KG1 (cell line): ENCODE results near the gene LIPN.
"Not testable (repeated sequence)": the region's sequence is repeated elsewhere in the genome, so short reads cannot be mapped to it uniquely, and the experiment has no call there.

Source experiments
- DNase-seq: peaks from one replicate; lab custom pipeline; 2025; lab: John Stamatoyannopoulos, UW

The LIPN gene, protein sequence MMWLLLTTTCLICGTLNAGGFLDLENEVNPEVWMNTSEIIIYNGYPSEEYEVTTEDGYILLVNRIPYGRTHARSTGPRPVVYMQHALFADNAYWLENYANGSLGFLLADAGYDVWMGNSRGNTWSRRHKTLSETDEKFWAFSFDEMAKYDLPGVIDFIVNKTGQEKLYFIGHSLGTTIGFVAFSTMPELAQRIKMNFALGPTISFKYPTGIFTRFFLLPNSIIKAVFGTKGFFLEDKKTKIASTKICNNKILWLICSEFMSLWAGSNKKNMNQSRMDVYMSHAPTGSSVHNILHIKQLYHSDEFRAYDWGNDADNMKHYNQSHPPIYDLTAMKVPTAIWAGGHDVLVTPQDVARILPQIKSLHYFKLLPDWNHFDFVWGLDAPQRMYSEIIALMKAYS

GRCh38 chr10:88759366-88760101 lies at the start of gene LIPN:
LIPN (plus strand) TSS chr10:88760020; CDS start chr10:88761406, 1,386 bp downstream.
- DNase-seq: peak; percentile 17

DNA sequence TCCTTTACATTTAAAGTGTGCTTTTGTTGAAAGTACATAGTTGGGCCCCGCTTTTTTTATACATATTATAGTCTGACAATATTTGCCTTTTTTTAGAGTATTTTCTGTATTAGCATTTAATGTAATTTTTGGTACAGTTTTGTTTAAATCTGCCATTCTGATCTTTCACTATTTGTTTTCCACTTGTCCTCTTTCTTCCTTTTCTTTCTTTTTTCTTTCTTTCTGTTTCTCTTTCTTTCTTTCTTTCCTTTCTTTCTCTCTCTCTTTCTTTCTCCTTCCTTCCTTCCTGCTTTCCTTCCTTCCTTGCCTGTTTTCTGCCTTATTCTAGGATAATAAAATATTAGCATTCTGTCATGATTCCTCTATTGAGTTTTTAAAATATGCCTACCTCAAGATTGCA lies 44.3 kb upstream of the LIPN start:
- DNase-seq: no peak

GRCh38 chr10:88721392-88721791 lies 38.4 kb upstream of the LIPN start:
- no peak for DNase-seq

DNA sequence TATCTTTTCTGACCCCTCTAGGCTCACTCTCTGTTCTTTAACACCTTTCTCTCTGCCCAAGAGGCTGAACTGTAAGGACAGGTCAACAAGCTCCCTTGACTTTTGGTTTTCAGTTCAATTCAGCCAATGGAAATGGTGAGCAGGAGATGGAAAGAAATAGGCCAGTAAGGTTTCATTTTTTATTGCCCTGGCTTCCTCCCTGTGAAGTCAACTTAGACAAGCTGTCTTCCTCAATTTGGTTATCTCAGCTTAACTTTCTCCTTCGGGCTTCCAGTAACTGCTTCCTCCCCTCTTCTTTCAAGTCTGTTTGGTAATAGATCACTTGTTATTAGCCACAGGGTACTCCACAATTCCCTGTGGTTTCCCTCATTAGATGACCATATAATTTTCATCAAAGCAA lies 34.0 kb upstream of the LIPN start:
- peak; percentile 57 for DNase-seq

- DNase-seq: no peak
Observed at GRCh38 chr10:88728107-88728763, 31.6 kb upstream of the LIPN start.

DNA sequence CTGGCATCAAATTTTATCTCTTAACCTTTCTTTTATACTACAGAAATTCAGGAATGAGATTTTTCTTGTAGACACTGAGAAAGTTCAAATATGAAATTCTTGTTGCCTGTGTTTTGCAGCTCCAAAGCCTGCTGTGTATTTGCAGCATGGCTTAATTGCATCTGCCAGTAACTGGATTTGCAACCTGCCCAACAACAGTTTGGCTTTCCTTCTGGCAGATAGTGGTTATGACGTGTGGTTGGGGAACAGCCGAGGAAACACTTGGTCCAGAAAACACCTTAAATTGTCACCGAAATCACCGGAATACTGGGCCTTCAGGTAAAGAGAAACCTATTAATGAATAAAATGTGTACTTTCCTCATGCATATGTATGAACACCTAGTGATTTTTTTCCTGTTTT lies 29.0 kb upstream of the LIPN start:
- DNase-seq: no peak

DNA sequence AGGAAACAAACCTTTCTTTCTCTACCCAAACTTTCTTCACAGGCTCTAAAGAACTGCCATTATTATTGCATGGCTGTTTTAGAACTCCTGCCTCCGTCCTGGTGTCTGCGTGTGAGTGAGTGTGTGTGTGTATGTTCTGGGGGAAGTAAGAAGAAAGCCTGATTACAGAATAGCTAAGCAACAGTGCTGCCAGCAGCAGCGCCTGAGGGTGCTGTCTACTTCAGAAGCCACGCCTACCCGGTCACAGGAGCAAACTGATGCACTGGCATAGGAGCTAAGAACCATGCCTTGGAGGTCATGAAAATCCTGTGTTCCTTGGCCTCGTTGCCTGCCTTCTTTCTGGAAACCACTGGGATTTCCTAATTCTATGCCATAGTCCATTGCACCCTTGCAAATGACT lies 28.5 kb upstream of the LIPN start:
- no peak for DNase-seq

GRCh38 chr10:88733215-88733614 lies 26.6 kb upstream of the LIPN start:
- DNase-seq: no peak

GRCh38 chr10:88735661-88736060 lies 24.2 kb upstream of the LIPN start:
- no peak for DNase-seq

DNA sequence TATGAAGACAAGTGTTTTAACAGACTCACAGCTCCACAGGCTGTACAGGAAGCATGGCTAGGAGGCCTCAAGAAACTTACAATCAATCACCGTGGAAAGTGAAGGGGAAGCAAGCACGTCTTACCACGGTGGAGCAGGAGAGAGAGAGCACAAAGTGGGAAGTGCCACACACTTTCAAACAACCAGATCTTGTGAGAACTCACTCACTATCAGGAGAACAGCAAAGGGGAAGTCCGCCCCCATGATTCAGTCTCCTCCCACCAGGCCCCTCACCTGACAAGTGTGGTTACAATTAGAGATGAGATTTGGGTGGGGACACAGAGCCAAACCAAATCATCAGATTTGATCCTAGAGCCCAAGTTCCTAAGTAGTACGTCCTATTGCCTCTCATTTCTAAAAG lies 17.9 kb upstream of the LIPN start:
- DNase-seq: not testable (repeated sequence)

DNA sequence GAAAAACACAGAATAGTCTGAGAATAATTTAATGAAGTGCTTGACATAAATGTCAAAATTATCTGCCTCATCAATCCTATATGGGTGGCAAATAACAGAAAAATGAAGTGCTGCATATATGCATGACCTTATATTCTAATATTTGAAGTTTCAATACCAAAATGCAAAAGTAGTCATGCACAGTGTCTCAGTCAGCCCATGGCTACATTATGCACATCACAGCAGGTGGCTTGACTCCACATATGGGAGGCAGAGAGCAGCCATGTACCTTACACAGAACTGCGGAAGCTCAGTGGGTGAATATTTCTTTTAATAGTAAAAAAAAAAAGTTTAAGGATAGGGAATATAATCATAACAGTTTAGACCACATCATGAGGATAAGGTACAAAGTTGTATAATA lies 17.4 kb upstream of the LIPN start:
- no peak for DNase-seq

GRCh38 chr10:88744002-88744401 lies 15.8 kb upstream of the LIPN start:
- DNase-seq: no peak

GRCh38 chr10:88745633-88746032 lies 14.2 kb upstream of the LIPN start:
- no peak for DNase-seq

- no peak for DNase-seq
Observed at GRCh38 chr10:88754287-88754686, 5.5 kb upstream of the LIPN start.

DNA sequence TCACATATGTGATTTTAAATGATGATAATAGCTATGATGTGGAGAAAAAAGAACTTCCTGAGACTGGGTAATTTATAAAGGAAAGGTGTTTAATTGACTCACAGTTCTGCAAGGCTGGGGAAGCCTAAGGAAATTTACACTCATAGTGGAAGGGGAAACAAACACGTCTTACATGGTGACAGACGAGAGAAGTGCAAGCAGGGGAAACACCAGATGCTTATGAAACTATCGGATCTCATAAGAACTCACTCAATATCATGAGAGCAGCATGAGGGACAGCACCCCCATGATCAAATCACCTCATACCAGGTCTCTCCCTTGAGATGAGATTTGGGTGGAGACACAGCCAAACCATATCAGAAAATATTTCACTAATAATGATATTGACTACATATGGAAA lies 4.1 kb upstream of the LIPN start:
- DNase-seq: no peak

DNA sequence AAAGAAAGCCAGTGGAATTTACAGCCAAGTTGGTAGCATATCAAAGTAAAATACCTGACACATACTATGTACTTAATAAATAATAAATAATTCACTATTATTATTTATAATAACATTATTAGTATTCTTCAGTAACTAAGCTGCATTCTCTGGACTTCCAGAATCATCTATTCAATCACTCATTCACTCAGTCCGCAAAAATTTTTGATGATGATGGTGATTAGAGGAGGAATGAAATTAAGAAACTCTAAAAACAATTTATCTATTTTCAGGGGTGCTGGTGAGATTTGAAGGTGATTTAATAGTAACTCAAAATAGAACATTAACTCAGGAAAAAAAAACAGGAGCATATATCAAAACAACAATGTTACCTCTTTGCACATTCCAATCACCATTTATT lies 3.2 kb upstream of the LIPN start:
- DNase-seq: no peak

DNA sequence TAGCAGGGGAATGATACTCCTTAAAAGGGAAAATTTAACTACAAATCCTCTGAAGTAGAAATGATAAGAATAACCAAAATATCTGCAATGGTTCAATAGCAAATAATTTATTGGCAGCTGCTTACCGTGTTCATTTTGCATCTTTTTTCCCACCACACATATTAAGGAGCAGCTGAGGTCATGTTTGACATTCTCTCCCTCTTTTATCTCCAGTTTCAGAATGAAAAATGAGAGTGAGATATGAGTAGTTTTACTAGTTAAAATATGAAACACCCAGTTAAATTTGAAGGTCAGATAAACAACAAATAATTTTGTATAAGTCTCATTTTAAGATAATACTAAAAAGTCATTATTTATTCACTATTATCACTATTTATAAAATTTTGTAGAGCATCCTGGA lies 3.1 kb downstream of the LIPN start:
- DNase-seq: no peak

- no peak for DNase-seq
Observed at GRCh38 chr10:88763441-88763840, 3.6 kb downstream of the LIPN start.

GRCh38 chr10:88764110-88764509 lies 4.3 kb downstream of the LIPN start:
- DNase-seq: no peak

DNA sequence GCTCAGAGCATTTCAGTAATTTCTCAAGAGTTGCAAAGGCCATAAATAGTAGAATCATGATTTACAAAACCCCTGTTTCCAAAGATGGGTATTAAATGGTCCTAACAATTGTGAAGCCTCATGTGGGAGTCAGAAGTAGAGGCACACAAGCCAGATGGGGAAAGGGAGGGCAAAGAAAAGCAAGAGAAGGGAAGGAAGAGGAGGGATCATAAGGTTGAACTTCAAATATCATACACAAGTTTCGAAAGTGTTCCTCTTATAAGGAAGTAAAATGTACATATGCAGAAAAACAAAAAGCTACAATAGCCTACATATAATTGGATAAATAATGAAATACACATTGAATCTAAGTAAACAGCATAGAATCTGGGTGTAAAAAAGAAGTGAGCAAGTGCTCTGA lies 6.0 kb downstream of the LIPN start:
- DNase-seq: no peak

GRCh38 chr10:88769384-88769783 lies 9.6 kb downstream of the LIPN start:
- DNase-seq: no peak

GRCh38 chr10:88781206-88781605 lies 21.4 kb downstream of the LIPN start:
- DNase-seq: no peak

DNA sequence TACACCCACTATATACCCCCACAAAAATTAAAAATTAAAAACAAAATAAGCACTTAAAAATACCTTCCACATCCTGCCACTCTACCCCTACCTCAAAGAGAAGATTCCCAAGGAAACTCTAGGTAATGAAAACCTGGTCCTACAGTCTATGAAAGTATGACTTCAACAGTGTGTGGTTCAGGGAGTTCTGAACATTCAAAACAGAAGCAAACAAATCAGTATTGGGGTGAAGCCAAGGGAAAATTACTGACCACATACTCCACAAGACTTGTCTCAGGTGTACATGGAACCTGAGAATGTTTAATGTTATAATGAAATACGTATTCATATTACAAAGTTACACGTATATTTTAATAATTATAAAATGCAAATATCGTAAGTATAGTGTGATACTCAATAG lies 22.4 kb downstream of the LIPN start:
- no peak for DNase-seq
